Measurements from ENCODE around the gene APBA1. TPM values are rescaled to one million over a fixed set of nuclear protein-coding genes. Genes with fewer than 3 reads are reported as not detected.

Gene APBA1
- total RNA-seq, 1 experiment from 2014 or later = under 0.01 TPM

GRCh38 chr9:69535286-69535832, 136.8 kb downstream of the APBA1 start:
- no peak for DNase-seq
- Histone ChIP-seq H3K36me3 (no peaks in the 10 kb centered on the region), H3K4me3 (no peak overlapping the region), H3K27me3 (no peaks in the 10 kb centered on the region), H3K9me3 (no peaks in the 10 kb centered on the region)

- Histone ChIP-seq H3K9me3 (no peaks in the 10 kb centered on the region), H3K4me3 (no peak overlapping the region), H3K36me3 (no peaks in the 10 kb centered on the region), H3K27me3 (no peaks in the 10 kb centered on the region)
- no peak for DNase-seq
Observed at GRCh38 chr9:69532396-69532795, 139.8 kb downstream of the APBA1 start.

GRCh38 chr9:69527454-69527853, 144.7 kb downstream of the APBA1 start:
- no peak overlapping the region for H3K4me3 ChIP-seq
- no peak for DNase-seq
- no peaks in the 10 kb centered on the region for H3K36me3 ChIP-seq
- no peaks in the 10 kb centered on the region for H3K27me3 ChIP-seq
- no peaks in the 10 kb centered on the region for H3K9me3 ChIP-seq

- no peak for DNase-seq
- no peaks in the 10 kb centered on the region for H3K27me3 ChIP-seq
- no peak overlapping the region for H3K4me3 ChIP-seq
- H3K36me3 ChIP-seq = no peaks in the 10 kb centered on the region
- no peaks in the 10 kb centered on the region for H3K9me3 ChIP-seq
Observed at GRCh38 chr9:69526699-69527098, 145.5 kb downstream of the APBA1 start.

- DNase-seq = no peak
- Histone ChIP-seq H3K27me3 (no peaks in the 10 kb centered on the region), H3K4me3 (no peak overlapping the region), H3K9me3 (no peaks in the 10 kb centered on the region), H3K36me3 (no peaks in the 10 kb centered on the region)
Observed at GRCh38 chr9:69519470-69520240, 152.5 kb downstream of the APBA1 start.

GRCh38 chr9:69516353-69517322, 155.5 kb downstream of the APBA1 start:
- Histone ChIP-seq H3K9me3 (no peaks in the 10 kb centered on the region), H3K27me3 (no peaks in the 10 kb centered on the region), H3K4me3 (no peak overlapping the region), H3K36me3 (no peaks in the 10 kb centered on the region)
- DNase-seq = no peak

GRCh38 chr9:69515810-69516209, 156.4 kb downstream of the APBA1 start:
- no peak for DNase-seq
- Histone ChIP-seq H3K36me3 (no peaks in the 10 kb centered on the region), H3K4me3 (no peak overlapping the region), H3K27me3 (no peaks in the 10 kb centered on the region), H3K9me3 (no peaks in the 10 kb centered on the region)

GRCh38 chr9:69513141-69513820, 158.9 kb downstream of the APBA1 start:
- H3K36me3 ChIP-seq = no peaks in the 10 kb centered on the region
- no peaks in the 10 kb centered on the region for H3K9me3 ChIP-seq
- H3K27me3 ChIP-seq = no peaks in the 10 kb centered on the region
- DNase-seq = no peak
- H3K4me3 ChIP-seq = no peak overlapping the region

- H3K36me3 ChIP-seq = no peaks in the 10 kb centered on the region
- H3K9me3 ChIP-seq = no peaks in the 10 kb centered on the region
- no peaks in the 10 kb centered on the region for H3K27me3 ChIP-seq
Observed at GRCh38 chr9:69504058-69504457, 168.1 kb downstream of the APBA1 start.

GRCh38 chr9:69502671-69503301, 169.4 kb downstream of the APBA1 start:
- DNase-seq = no peak
- Histone ChIP-seq H3K27me3 (no peaks in the 10 kb centered on the region), H3K9me3 (no peaks in the 10 kb centered on the region), H3K4me3 (no peak overlapping the region), H3K36me3 (no peaks in the 10 kb centered on the region)

More at GRCh38 chr9:69504058-69504457, 168.1 kb downstream of the APBA1 start:
- no peak overlapping the region for H3K4me3 ChIP-seq
- DNase-seq = no peak

- Histone ChIP-seq H3K27me3 (no peaks in the 10 kb centered on the region), H3K9me3 (no peaks in the 10 kb centered on the region), H3K36me3 (no peaks in the 10 kb centered on the region), H3K4me3 (no peak overlapping the region)
- DNase-seq = no peak
Observed at GRCh38 chr9:69500896-69501295, 171.3 kb downstream of the APBA1 start.

GRCh38 chr9:69499959-69500358, 172.2 kb downstream of the APBA1 start:
- DNase-seq = no peak
- Histone ChIP-seq H3K36me3 (no peaks in the 10 kb centered on the region), H3K4me3 (no peak overlapping the region), H3K27me3 (no peaks in the 10 kb centered on the region), H3K9me3 (no peaks in the 10 kb centered on the region)

GRCh38 chr9:69499407-69499806, 172.8 kb downstream of the APBA1 start:
- no peaks in the 10 kb centered on the region for H3K36me3 ChIP-seq
- H3K4me3 ChIP-seq = no peak overlapping the region
- H3K27me3 ChIP-seq = no peaks in the 10 kb centered on the region
- H3K9me3 ChIP-seq = no peaks in the 10 kb centered on the region
- DNase-seq = no peak

- no peak for DNase-seq
- H3K4me3 ChIP-seq = no peak overlapping the region
- no peaks in the 10 kb centered on the region for H3K36me3 ChIP-seq
- no peaks in the 10 kb centered on the region for H3K27me3 ChIP-seq
- H3K9me3 ChIP-seq = no peaks in the 10 kb centered on the region
Observed at GRCh38 chr9:69498470-69498869, 173.7 kb downstream of the APBA1 start.

GRCh38 chr9:69497816-69498215, 174.4 kb downstream of the APBA1 start:
- Histone ChIP-seq H3K36me3 (no peaks in the 10 kb centered on the region), H3K9me3 (no peaks in the 10 kb centered on the region), H3K4me3 (no peak overlapping the region), H3K27me3 (no peaks in the 10 kb centered on the region)
- no peak for DNase-seq

GRCh38 chr9:69496846-69497450, 175.2 kb downstream of the APBA1 start:
- Histone ChIP-seq H3K27me3 (no peaks in the 10 kb centered on the region), H3K4me3 (no peak overlapping the region), H3K9me3 (no peaks in the 10 kb centered on the region), H3K36me3 (no peaks in the 10 kb centered on the region)
- DNase-seq = no peak
